Measurements from ENCODE around the gene CATSPERB.

GRCh38 chr14:91585856-91586255, 146.0 kb downstream of the CATSPERB start:
- TF ChIP-seq CTCF (IDR thresholded peaks at IDR 0.05): no peak
- TF ChIP-seq POLR2A (IDR thresholded peaks at IDR 0.05; ENCODE audit: low read depth): no peak
- TF ChIP-seq POLR2AphosphoS5 (IDR thresholded peaks at IDR 0.05): no peak
- no peak for TF ChIP-seq EP300 (IDR thresholded peaks at IDR 0.05)

Measured in esophagus muscularis mucosa (tissue), 4 donors.